WERI-Rb-1 (cell line): ENCODE measurements around the gene TSR3.

Experiments
- DNase-seq: peaks from one replicate; pipeline ENCODE4 v3.0.0-alpha.2; 2020
- H3K27ac ChIP-seq: fragments of 250-450 bp; sonication (Bioruptor Pico); 2 replicates; pipeline ENCODE4 v1.5.1; 2020; ENCODE audit warnings: mild to moderate bottlenecking, moderate library complexity
- H3K27me3 ChIP-seq: fragments of 250-450 bp; sonication (Bioruptor Pico); 2 replicates; pipeline ENCODE4 v1.5.1; 2021; ENCODE audit warnings: mild to moderate bottlenecking, low read depth, moderate library complexity; ENCODE audit not compliant: insufficient read depth, severe bottlenecking
- H3K36me3 ChIP-seq: fragments of 250-450 bp; sonication (Bioruptor Pico); 2 replicates; pipeline ENCODE4 v1.5.1; 2020; ENCODE audit warnings: mild to moderate bottlenecking, moderate library complexity
- H3K4me3 ChIP-seq: 2 replicates; pipeline ENCODE4 v1.5.1; 2011; ENCODE audit warnings: low read depth, mild to moderate bottlenecking, control low read depth, low read length
- H3K9me3 ChIP-seq: fragments of 250-450 bp; sonication (Bioruptor Pico); 2 replicates; pipeline ENCODE4 v1.5.1; 2021; ENCODE audit warnings: mild to moderate bottlenecking, moderate library complexity; ENCODE audit not compliant: severe bottlenecking
- TF ChIP-seq, protein P1 (sequence below): IDR thresholded peaks from 2 replicates; pipeline ENCODE4 v1.5.1; 2011; ENCODE audit warnings: low read depth, mild to moderate bottlenecking, control low read depth, inconsistent platforms, low read length

The TSR3 gene

DNA sequence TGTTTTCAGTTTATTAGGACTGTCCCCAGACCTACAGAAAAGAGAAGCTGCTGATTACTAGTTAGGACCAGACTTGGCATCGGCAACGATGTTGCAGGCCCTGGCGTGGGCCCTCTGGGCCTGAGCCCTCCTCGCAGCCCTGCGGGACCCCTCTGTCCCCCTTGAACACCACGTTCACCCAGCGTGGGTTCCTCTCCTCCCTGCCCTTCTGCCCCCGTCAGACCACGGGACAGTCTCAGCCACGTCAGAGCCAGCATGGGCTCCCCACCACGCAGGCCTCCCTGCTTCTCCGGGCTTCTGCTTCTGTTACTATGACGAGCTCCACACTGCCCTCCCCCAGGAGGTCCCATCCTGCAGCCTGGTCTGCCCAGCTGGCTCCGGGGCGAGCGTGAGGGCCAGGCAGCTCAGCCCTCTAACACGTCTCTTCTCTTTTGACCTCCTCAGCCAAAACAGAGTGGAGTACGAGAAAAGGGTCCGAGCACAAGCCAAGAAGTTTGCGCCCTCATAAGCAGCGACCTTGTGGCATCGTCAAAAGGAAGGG, 27.3 kb downstream of the TSR3 start:
- no peaks in the 10 kb centered on the region for H3K9me3 ChIP-seq
- H3K36me3 ChIP-seq, result peaks cover 56% of the 10 kb centered on the region
- no peak overlapping the region for H3K27ac ChIP-seq
- no peaks in the 10 kb centered on the region for H3K27me3 ChIP-seq
- no peak for DNase-seq
- H3K4me3 ChIP-seq, result no peak overlapping the region
- TF ChIP-seq, protein P1, sequence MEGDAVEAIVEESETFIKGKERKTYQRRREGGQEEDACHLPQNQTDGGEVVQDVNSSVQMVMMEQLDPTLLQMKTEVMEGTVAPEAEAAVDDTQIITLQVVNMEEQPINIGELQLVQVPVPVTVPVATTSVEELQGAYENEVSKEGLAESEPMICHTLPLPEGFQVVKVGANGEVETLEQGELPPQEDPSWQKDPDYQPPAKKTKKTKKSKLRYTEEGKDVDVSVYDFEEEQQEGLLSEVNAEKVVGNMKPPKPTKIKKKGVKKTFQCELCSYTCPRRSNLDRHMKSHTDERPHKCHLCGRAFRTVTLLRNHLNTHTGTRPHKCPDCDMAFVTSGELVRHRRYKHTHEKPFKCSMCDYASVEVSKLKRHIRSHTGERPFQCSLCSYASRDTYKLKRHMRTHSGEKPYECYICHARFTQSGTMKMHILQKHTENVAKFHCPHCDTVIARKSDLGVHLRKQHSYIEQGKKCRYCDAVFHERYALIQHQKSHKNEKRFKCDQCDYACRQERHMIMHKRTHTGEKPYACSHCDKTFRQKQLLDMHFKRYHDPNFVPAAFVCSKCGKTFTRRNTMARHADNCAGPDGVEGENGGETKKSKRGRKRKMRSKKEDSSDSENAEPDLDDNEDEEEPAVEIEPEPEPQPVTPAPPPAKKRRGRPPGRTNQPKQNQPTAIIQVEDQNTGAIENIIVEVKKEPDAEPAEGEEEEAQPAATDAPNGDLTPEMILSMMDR, result no peak

DNA sequence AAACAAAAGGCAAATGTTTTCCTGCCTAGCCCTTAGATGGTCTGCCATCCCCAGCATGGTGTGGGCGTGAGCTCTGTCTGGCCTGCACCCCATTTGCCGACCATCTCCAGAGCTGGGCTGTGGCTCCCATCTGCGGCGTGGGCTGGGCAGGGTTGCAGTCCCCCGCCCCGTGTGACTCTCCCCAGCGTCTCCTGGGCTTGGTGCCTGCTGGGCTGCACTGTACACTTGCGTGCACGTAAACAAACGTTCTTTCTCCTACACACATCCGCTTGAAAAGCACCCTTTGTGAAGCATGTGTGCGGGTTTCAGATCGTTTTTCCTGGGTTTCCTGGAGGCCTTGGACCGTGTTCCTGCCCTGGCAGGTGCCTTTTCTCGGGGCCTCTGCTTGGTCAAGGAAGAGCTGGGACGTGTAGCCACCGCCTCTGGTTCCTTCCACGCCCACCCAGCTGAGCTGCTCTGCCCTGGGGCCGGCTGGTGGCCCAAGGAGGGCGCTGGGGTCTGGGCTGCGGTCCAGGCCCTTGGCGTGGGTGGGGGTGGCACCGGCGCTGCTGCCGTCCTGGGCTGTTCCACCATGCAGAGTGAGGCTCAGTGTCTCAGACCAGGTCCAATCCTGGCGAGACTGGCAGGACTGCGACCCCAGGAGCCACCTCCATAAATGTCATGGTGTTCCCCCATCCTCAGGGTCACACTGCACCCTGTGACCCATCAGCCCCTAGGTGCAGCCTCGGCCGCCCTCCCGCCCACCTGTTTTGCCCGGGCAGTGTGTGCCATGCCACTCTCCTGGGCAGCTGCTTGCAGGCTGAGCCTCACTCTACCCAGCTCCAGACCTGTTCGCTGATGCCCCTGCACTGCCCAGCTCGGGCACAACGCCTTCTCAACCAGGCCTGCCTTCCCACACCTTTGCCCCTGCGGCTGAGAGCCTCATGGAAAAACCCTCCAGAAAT, 28.1 kb downstream of the TSR3 start:
- H3K9me3 ChIP-seq, result no peaks in the 10 kb centered on the region
- peaks cover 64% of the 10 kb centered on the region for H3K36me3 ChIP-seq
- no peaks in the 10 kb centered on the region for H3K27me3 ChIP-seq
- no peak overlapping the region for H3K27ac ChIP-seq
- no peak for DNase-seq
- TF ChIP-seq, protein P1, result no peak
- no peak overlapping the region for H3K4me3 ChIP-seq

- no peak for DNase-seq
- TF ChIP-seq, protein P1, result no peak
- Histone ChIP-seq H3K36me3 (peaks cover 76% of the 10 kb centered on the region), H3K27ac (no peak overlapping the region), H3K4me3 (no peak overlapping the region), H3K27me3 (no peaks in the 10 kb centered on the region), H3K9me3 (no peaks in the 10 kb centered on the region)
Observed at GRCh38 chr16:1322407-1322806, 29.3 kb downstream of the TSR3 start.

DNA sequence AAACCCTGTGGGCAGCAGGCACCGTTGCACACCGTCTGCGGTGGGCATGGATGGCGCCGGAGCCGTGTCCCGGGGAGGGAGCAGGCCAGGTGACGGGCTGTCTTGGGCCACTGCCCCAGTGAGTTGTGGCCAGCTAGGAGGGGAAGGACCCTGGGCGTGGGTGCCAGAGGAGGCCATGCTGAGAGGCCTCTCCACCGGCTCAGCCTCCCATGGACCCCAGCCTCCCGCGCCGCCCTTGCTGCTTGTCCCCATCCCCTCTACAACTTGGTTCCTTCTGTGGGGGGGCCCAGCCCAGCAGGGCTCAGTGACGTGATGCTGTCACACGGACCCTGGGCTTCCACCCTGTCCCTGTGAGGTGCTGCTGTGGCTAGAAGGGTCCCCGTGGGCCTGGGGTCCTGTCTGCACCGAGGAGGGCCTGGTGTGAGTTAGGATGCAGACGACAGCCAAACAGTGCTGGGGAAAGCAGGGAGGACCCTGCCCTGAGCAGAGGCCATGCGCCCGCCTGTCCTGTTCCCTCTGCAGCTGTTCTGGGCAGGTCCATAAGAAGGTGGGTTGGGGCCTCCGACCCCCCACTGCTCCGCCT, 30.9 kb downstream of the TSR3 start:
- Histone ChIP-seq H3K27ac (no peak overlapping the region), H3K4me3 (no peak overlapping the region), H3K36me3 (peaks cover 92% of the 10 kb centered on the region), H3K9me3 (no peaks in the 10 kb centered on the region), H3K27me3 (no peaks in the 10 kb centered on the region)
- TF ChIP-seq, protein P1, result no peak
- no peak for DNase-seq

DNA sequence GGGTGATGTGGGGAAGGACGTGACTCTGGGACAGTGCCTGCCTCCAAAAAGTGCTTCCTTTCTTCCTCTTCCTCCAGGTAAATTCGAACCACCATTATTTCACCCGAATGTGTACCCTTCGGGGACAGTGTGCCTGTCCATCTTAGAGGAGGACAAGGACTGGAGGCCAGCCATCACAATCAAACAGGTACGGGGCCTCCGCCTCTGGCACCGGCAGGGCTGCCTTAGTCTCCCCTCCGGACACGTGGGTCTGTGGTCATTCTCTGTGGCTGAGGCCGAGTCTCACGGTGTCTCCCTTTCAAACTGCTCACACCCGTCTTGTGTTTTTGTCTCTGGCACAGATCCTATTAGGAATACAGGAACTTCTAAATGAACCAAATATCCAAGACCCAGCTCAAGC, 31.6 kb downstream of the TSR3 start:
- H3K27ac ChIP-seq, result no peak overlapping the region
- TF ChIP-seq, protein P1, result no peak
- H3K27me3 ChIP-seq, result no peaks in the 10 kb centered on the region
- no peak for DNase-seq
- no peaks in the 10 kb centered on the region for H3K9me3 ChIP-seq
- H3K4me3 ChIP-seq, result no peak overlapping the region
- H3K36me3 ChIP-seq, result peaks cover 94% of the 10 kb centered on the region
